LNCAP (cell line): Measurements from ENCODE around the gene NKX1-1.

Source experiments
- CTCF ChIP-seq: fragments of 450-650 bp; IDR thresholded peaks from 2 replicates; pipeline ENCODE4 v1.5.1; 2017; ENCODE audit warnings: mild to moderate bottlenecking

NKX1-1 gene

GRCh38 chr4:1379801-1380331 is 26.4 kb downstream of the NKX1-1 start:
- no peak for TF ChIP-seq CTCF

DNA sequence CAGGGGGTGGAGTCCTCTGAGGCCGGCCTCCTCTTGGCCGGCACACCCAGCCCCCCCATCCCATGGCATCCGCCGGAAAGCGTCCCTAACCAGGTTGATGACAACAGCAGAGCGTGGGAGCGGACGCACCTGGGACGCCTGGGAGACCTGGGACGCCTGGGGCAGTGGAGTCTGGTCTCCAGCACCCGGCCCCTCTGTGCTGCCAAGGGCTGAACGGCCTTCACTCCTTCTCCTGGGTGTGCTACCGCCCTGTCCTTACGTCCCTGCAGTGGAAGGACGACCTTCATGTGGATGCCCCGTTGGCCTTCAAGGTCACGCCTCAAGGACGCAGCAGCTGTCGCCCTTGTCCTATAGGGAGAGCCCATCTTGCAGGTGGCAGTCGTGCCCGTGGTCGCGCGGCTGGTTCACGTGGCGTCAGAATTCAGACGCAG is 26.9 kb downstream of the NKX1-1 start:
- TF ChIP-seq CTCF, result no peak

GRCh38 chr4:1378559-1379231 is 27.5 kb downstream of the NKX1-1 start:
- TF ChIP-seq CTCF, result no peak

- TF ChIP-seq CTCF, result no peak
These were observed 28.5 kb downstream of the NKX1-1 start for GRCh38 chr4:1377606-1378261.

DNA sequence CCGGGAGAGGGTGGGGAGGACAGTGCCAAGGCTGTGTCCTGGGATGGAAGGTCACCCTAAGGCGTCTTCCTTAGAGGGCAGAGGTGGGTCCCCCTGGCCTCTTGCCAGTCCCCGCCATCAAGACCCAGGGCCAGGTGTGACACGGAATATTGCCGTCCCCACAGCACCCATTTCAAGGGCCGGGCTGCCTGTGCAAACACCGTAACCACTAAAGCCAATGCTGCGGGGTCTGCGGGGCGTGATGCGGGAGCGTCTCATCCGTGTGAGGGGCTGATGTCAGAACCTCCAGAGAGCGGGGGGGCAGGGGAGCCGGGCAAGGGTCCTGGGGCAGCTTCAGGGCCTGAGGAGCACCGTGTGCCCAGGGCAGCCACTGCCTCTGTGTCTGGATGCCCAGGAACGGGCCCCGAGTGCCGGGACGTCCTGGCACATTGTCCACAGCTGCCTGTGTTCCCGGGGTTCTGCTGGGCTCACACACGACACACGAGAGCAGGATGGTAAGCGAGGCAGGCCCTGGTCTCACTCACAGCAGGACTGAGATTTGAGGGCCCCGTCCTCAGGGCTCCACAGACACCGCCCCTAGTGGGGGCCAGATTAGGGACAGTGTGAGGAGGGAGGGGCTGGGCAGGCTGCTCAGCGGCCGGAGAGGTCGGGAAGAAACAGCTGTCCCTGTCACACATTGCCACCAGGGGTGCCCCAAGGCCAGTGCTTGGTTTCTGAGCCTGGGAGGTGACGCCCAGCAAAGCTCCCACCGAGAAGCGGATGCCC is 29.2 kb downstream of the NKX1-1 start:
- TF ChIP-seq CTCF, result no peak

DNA sequence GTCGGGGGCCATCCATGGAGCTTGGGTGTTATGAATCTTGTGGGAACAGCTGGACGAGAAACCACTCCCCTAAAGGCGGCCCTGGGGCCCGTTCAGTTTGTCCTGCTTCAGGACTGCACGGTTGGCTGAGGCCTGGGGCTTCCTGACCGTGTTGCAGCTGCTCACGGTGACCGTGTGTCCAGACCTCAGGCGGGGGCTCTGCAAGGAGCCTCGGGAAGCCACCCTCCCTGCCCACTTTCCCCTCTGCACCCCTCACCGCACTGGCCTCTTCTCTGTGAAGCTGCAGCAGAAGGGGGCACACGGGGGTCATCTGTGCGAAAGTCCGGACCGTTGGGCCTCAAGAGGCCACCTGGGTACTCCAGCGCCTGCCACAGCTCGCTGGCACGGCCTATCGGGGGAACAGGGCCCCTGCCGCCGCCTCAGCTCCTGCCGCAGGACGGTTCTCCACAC is 29.8 kb downstream of the NKX1-1 start:
- TF ChIP-seq CTCF, result no peak

DNA sequence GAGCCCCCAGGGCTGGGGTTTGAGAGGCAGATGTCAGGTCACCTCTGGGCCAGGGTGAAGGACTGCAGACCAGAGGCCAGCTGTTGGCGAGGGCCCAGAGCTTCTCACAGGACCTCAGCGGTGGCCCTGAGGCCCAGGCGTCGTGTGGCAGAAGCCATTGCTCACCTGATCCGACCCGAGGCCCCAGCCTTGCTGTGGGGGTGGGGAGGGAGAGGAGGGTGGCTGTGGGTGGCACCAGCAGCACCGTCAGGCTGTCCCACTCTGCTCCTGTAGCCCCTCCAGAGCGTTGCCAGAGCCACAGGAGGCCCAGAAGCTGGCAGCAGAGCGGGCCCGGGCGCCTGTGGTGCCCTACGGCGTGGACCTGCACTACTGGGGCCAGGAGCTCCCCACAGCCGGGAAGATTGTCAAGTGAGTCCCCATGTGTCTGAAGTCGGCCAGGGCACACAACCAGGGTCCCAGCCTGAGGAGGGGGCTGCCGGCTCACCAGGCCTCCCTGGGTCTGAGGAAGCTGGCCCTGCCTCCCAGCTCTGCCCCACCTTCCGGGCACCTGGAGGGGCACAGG is 30.4 kb downstream of the NKX1-1 start:
- no peak for TF ChIP-seq CTCF
